HUES6 (cell line): Measurements from ENCODE around the gene MPPED2.

Experiments used
- H3K27ac ChIP-seq: 2 replicates; pipeline ENCODE4 v1.7.0; 2013; ENCODE audit warnings: low read depth, mild to moderate bottlenecking, low read length, inconsistent platforms
- H3K27me3 ChIP-seq: 2 replicates; pipeline ENCODE4 v1.6.1; 2013; ENCODE audit warnings: low read length; ENCODE audit not compliant: control insufficient read depth, insufficient read depth
- H3K36me3 ChIP-seq: 2 replicates; pipeline ENCODE4 v1.6.1; 2013; ENCODE audit warnings: low read length; ENCODE audit not compliant: control insufficient read depth, insufficient read depth
- H3K4me1 ChIP-seq: 2 replicates; pipeline ENCODE4 v1.6.1; 2013; ENCODE audit warnings: low read length; ENCODE audit not compliant: control insufficient read depth, insufficient read depth
- H3K4me3 ChIP-seq: 2 replicates; pipeline ENCODE4 v1.5.1; 2013; ENCODE audit warnings: low read depth, low read length
- H3K9ac ChIP-seq: one replicate; pipeline ENCODE4 v1.6.1; 2013; ENCODE audit warnings: mild to moderate bottlenecking, low read length
- H3K9me3 ChIP-seq: 2 replicates; pipeline ENCODE4 v1.6.1; 2013; ENCODE audit warnings: low read depth, low read length; ENCODE audit not compliant: control insufficient read depth, insufficient read depth

Gene MPPED2

GRCh38 chr11:30533445-30533947 lies 52.7 kb downstream of the MPPED2 start:
- Histone ChIP-seq H3K36me3 (no peaks in the 10 kb centered on the region), H3K4me1 (peaks cover 18% of the 10 kb centered on the region), H3K4me3 (no peak overlapping the region), H3K9me3 (no peaks in the 10 kb centered on the region), H3K27me3 (no peaks in the 10 kb centered on the region), H3K9ac (no peak overlapping the region), H3K27ac (no peak overlapping the region)

DNA sequence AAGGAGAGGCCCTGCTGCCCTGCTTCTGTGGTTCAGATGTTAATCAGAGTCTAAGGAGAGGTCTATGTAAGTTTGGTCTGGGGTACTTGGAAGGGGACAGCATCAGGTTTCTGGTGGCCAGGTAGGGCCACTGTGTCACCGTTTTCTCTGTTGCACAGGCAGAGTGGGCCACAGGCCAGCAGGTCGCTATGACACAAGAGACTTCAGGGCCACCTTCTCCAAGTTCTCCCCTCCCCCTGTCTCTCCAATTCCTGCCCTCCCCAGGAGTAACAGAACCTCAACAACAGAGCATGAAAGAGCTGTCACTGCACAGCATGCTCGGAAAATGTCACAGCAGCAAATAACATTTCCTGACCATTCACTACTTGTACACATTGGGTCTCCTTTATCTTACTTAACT lies 58.6 kb downstream of the MPPED2 start:
- Histone ChIP-seq H3K9me3 (no peaks in the 10 kb centered on the region), H3K4me1 (no peaks in the 10 kb centered on the region), H3K36me3 (no peaks in the 10 kb centered on the region), H3K27me3 (no peaks in the 10 kb centered on the region), H3K27ac (no peak overlapping the region), H3K4me3 (no peak overlapping the region), H3K9ac (no peak overlapping the region)

GRCh38 chr11:30526558-30526957 lies 59.6 kb downstream of the MPPED2 start:
- Histone ChIP-seq H3K27ac (no peak overlapping the region), H3K9me3 (no peaks in the 10 kb centered on the region), H3K36me3 (no peaks in the 10 kb centered on the region), H3K9ac (no peak overlapping the region), H3K4me3 (no peak overlapping the region), H3K27me3 (no peaks in the 10 kb centered on the region), H3K4me1 (no peaks in the 10 kb centered on the region)

DNA sequence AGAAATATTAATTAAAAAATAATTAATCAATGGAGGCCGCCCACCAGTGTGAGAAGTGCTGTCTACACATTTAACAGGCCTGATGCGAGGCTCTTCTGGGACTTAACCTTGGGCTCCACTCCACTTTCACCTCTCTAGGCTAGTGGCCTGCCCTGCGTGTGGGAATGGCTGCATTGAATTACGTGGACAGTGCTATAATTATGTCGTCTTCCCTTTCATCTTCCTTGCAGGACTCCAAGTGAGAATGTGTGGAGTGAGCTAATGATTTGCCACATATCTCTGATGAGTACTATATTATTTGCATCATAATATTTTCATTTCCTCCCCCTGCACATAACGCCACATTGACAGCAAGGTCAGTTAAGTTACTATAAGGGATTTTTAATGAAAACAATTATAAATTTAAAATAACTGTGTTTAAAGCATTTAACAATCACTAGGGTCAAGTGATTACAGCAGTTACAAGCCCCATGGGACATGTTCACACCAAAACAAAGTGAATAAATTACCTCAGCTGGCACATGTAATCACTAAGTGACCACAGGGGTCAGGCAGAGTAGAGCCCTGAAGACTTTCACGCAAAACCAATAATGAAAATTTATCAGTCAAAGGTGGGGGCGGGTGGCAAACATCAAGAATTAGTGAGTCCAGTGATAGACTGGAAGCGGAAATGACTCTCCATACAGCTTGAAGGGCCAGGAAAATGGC lies 63.5 kb downstream of the MPPED2 start:
- H3K4me3 ChIP-seq, result no peak overlapping the region
- no peak overlapping the region for H3K27ac ChIP-seq
- H3K4me1 ChIP-seq, result no peaks in the 10 kb centered on the region
- no peaks in the 10 kb centered on the region for H3K9me3 ChIP-seq
- H3K36me3 ChIP-seq, result no peaks in the 10 kb centered on the region
- no peak overlapping the region for H3K9ac ChIP-seq
- H3K27me3 ChIP-seq, result no peaks in the 10 kb centered on the region

DNA sequence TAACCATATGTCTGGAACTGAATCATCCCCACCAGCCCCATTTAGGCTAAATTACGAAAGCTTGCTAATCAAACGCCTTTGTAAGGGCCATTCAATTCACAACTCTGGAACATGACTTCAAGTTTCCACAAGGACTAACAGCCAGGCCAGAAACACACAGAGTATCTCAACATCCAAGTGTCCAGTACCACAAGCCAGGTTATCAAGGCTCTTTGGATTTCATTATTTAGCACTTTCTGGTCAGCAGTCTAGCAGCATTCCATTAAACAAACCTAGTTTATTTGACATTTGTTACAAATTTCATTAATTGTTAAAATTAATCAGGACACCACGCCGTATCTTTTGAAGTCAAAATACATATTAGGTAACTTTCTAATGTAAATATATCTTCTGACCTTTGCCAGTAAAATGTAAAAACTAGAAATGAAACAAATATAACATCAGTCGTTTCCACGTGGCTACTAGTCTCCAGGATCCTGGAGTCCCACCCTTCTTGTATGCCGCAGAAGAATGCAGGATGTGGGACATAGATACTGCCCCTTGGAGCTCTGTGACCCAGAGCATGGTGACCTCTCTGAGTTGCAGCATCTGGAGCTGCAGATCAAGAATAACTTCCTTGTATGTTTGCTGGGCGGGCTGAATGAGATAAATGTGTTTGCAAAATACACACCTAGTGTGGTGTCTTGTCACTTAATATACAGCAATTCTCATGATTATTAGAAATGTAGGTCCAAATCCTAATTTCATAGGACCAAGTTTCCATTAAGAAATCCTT lies 64.7 kb downstream of the MPPED2 start:
- Histone ChIP-seq H3K36me3 (no peaks in the 10 kb centered on the region), H3K9ac (no peak overlapping the region), H3K27ac (no peak overlapping the region), H3K27me3 (no peaks in the 10 kb centered on the region), H3K4me3 (no peak overlapping the region), H3K4me1 (no peaks in the 10 kb centered on the region), H3K9me3 (no peaks in the 10 kb centered on the region)

GRCh38 chr11:30513087-30513486 lies 73.1 kb downstream of the MPPED2 start:
- Histone ChIP-seq H3K9ac (no peak overlapping the region), H3K4me3 (no peak overlapping the region), H3K4me1 (peaks cover 9% of the 10 kb centered on the region; the same call in 1 of the 2 replicates), H3K36me3 (no peaks in the 10 kb centered on the region), H3K27me3 (no peaks in the 10 kb centered on the region), H3K9me3 (no peaks in the 10 kb centered on the region), H3K27ac (no peak overlapping the region)

- Histone ChIP-seq H3K9me3 (no peaks in the 10 kb centered on the region), H3K36me3 (no peaks in the 10 kb centered on the region), H3K9ac (no peak overlapping the region)
Measured at GRCh38 chr11:30511408-30511807, 74.7 kb downstream of the MPPED2 start.

DNA sequence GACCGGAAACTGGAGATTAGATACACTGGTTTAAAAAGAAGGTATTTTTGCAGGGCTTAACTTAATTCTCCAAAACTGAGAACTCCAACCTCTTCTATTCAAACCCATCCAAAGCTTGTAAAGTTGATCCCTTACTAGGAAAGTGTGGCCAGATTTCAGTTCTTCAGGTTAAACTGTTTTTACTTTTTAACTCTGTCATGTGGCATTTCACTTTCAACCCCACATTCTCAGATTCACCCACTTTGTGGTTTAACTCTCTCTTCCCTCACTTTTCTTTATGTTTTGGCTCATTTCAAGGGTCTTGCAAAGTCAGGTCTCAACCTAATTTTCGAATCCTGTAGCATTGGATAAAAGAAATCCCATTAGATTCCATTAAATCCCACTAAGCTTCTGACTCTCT lies 75.4 kb downstream of the MPPED2 start:
- H3K9me3 ChIP-seq, result no peaks in the 10 kb centered on the region
- H3K4me1 ChIP-seq, result peaks cover 9% of the 10 kb centered on the region; the same call in 1 of the 2 replicates
- H3K9ac ChIP-seq, result no peak overlapping the region
- no peak overlapping the region for H3K4me3 ChIP-seq
- no peak overlapping the region for H3K27ac ChIP-seq
- no peaks in the 10 kb centered on the region for H3K36me3 ChIP-seq
- no peaks in the 10 kb centered on the region for H3K27me3 ChIP-seq

More at GRCh38 chr11:30511408-30511807, 74.7 kb downstream of the MPPED2 start:
- no peaks in the 10 kb centered on the region for H3K27me3 ChIP-seq
- no peak overlapping the region for H3K27ac ChIP-seq
- peaks cover 9% of the 10 kb centered on the region; the same call in 1 of the 2 replicates for H3K4me1 ChIP-seq
- H3K4me3 ChIP-seq, result no peak overlapping the region

DNA sequence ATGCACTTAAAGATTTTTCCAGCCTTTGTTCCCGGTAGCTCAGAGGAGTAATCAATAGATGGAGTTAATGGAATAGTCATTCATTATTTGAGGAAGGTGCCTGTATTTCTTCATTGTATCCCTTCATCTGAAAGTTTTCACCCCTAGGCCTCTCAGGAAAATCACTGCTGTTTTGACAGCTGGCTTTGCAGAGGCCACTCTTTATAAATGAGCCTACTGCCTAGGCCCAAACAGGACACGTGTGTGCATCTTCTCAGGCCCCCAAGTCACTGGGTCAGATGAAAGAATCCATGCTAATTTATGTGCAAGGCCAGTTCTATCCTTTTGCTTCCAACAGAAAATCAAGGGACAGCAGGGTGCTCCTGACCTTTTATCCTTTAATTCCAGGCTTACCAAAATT lies 76.8 kb downstream of the MPPED2 start:
- H3K9me3 ChIP-seq, result no peaks in the 10 kb centered on the region
- H3K9ac ChIP-seq, result no peak overlapping the region
- H3K27me3 ChIP-seq, result no peaks in the 10 kb centered on the region
- H3K27ac ChIP-seq, result no peak overlapping the region
- H3K36me3 ChIP-seq, result no peaks in the 10 kb centered on the region
- no peak overlapping the region for H3K4me3 ChIP-seq
- peaks cover 9% of the 10 kb centered on the region; the same call in 1 of the 2 replicates for H3K4me1 ChIP-seq

DNA sequence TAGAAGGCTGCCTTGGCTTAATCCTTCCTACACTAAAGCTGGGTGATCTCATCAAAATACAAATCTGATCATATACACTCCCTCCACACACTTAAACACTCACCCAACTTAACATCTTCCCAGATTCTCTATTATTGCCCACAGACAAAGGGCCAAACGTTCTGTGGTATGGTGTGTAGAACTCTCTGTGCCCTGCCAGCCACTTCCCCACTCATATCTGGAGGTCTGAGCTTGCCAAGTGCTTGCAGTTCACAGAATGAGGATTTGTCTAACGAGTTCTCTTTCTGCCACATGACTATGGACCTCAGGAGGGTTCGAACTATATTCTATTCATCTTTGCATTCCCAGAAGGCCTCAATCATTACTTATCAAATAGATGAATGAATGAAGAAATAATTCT lies 77.6 kb downstream of the MPPED2 start:
- no peaks in the 10 kb centered on the region for H3K9me3 ChIP-seq
- no peaks in the 10 kb centered on the region for H3K27me3 ChIP-seq
- H3K27ac ChIP-seq, result no peak overlapping the region
- H3K9ac ChIP-seq, result no peak overlapping the region
- H3K36me3 ChIP-seq, result no peaks in the 10 kb centered on the region
- H3K4me1 ChIP-seq, result peaks cover 9% of the 10 kb centered on the region; the same call in 1 of the 2 replicates
- H3K4me3 ChIP-seq, result no peak overlapping the region

DNA sequence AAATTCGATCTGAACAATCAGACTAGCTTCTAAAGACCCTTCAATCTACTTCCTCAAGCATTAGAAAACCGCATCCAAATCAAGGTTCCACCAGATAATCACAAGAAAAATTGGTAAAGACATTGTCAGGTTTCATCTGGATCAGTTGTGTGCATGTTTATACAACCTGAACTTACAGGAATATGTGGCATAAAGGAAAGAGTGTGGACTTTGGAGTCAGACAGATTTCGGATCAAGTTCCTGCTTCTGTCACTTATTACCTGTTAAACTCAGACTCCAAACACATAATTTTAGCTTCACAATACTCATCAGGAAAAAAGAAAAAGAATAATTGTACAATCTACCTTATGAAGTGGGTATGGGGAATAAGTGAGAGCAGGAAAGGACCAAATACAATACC lies 80.5 kb downstream of the MPPED2 start:
- no peaks in the 10 kb centered on the region for H3K36me3 ChIP-seq
- no peak overlapping the region for H3K4me3 ChIP-seq
- no peak overlapping the region for H3K27ac ChIP-seq
- H3K9ac ChIP-seq, result no peak overlapping the region
- H3K9me3 ChIP-seq, result no peaks in the 10 kb centered on the region
- H3K4me1 ChIP-seq, result peaks cover 9% of the 10 kb centered on the region; the same call in 1 of the 2 replicates
- H3K27me3 ChIP-seq, result no peaks in the 10 kb centered on the region
